OCI-LY1 (cell line): ENCODE measurements around the gene TOR4A.

Source experiments
- H2AFZ ChIP-seq: fragments of 200-600 bp; sonication (generic), shearing (Covaris generic); 2 replicates; pipeline ENCODE4 v1.6.0; 2014; ENCODE audit warnings: antibody characterized with exemption, mild to moderate bottlenecking, low read length
- H3F3A ChIP-seq: fragments of 200-600 bp; sonication (generic), shearing (Covaris generic); 2 replicates; pipeline ENCODE4 v1.6.0; 2014; ENCODE audit warnings: mild to moderate bottlenecking, antibody characterized with exemption, low read length, moderate library complexity; ENCODE audit not compliant: insufficient read depth
- H3K27ac ChIP-seq: fragments of 200-600 bp; sonication (generic); 2 replicates; pipeline ENCODE4 v1.5.1; 2014; ENCODE audit warnings: low read length, mixed run types, mild to moderate bottlenecking, low read depth; ENCODE audit not compliant: poor library complexity, severe bottlenecking
- H3K27me3 ChIP-seq: fragments of 200-600 bp; sonication (generic); 2 replicates; pipeline ENCODE4 v1.6.0; 2014; ENCODE audit warnings: antibody characterized with exemption, mild to moderate bottlenecking, low read length, moderate library complexity; ENCODE audit not compliant: insufficient read depth
- H3K36me3 ChIP-seq: fragments of 200-600 bp; sonication (generic); 2 replicates; pipeline ENCODE4 v1.6.1; 2014; ENCODE audit warnings: mild to moderate bottlenecking, antibody characterized with exemption, low read length, moderate library complexity, mixed read lengths; ENCODE audit not compliant: insufficient read depth
- H3K4me1 ChIP-seq: fragments of 200-600 bp; sonication (generic); 2 replicates; pipeline ENCODE4 v1.5.1; 2014; ENCODE audit warnings: mild to moderate bottlenecking, low read length, moderate library complexity; ENCODE audit not compliant: insufficient read depth, severe bottlenecking
- H3K4me2 ChIP-seq: fragments of 200-600 bp; sonication (generic), shearing (Covaris generic); 2 replicates; pipeline ENCODE4 v1.6.1; 2014; ENCODE audit warnings: low read length
- H3K4me3 ChIP-seq: fragments of 200-600 bp; sonication (generic); 2 replicates; pipeline ENCODE4 v1.5.1; 2014; ENCODE audit warnings: low read length, low read depth, mild to moderate bottlenecking, mixed read lengths; ENCODE audit not compliant: poor library complexity, severe bottlenecking
- H3K79me2 ChIP-seq: fragments of 200-600 bp; shearing (Covaris generic); 2 replicates; pipeline ENCODE4 v1.6.1; 2016; ENCODE audit warnings: mixed run types, low read length, mixed read lengths; ENCODE audit not compliant: insufficient read depth
- H3K9ac ChIP-seq: fragments of 200-600 bp; sonication (generic), shearing (Covaris generic); 2 replicates; pipeline ENCODE4 v1.6.1; 2014; ENCODE audit warnings: mild to moderate bottlenecking, low read length, mixed read lengths
- H3K9me2 ChIP-seq: fragments of 200-600 bp; sonication (generic), shearing (Covaris generic); 2 replicates; pipeline ENCODE4 v1.6.1; 2014; ENCODE audit warnings: low read depth, mild to moderate bottlenecking, low read length, mixed read lengths
- H3K9me3 ChIP-seq: fragments of 200-600 bp; shearing (Covaris generic); 2 replicates; pipeline ENCODE4 v1.6.1; 2014; ENCODE audit warnings: low read length, mixed read lengths
- H4K20me1 ChIP-seq: fragments of 200-600 bp; sonication (generic), shearing (Covaris generic); 2 replicates; pipeline ENCODE4 v1.6.0; 2016; ENCODE audit warnings: mild to moderate bottlenecking, low read length; ENCODE audit not compliant: insufficient read depth
- CTCF ChIP-seq: fragments of 200-600 bp; sonication (generic), shearing (Covaris generic); IDR thresholded peaks from 2 replicates; pipeline ENCODE4 v1.5.1; 2017; ENCODE audit warnings: mild to moderate bottlenecking, antibody characterized with exemption, low read length, moderate library complexity, mixed read lengths
- EZH2 ChIP-seq: fragments of 200-600 bp; sonication (generic), shearing (Covaris generic); IDR thresholded peaks from 2 replicates; pipeline ENCODE4 v1.8.0; 2017; ENCODE audit warnings: borderline replicate concordance, mixed run types, mild to moderate bottlenecking, antibody characterized with exemption, low read length, moderate library complexity, mixed read lengths

TOR4A gene

GRCh38 chr9:137231372-137232039, 46.0 kb upstream of the TOR4A start:
- Histone ChIP-seq H3K79me2 (no peaks in the 10 kb centered on the region), H3K9ac (no peak overlapping the region), H3K4me2 (no peak overlapping the region), H3K27ac (no peak overlapping the region), H4K20me1 (no peaks in the 10 kb centered on the region), H3K27me3 (peaks cover 12% of the 10 kb centered on the region; the same call in 1 of the 2 replicates), H3K4me1 (peaks cover under 1% of the 10 kb centered on the region), H3K36me3 (no peaks in the 10 kb centered on the region), H3K4me3 (no peak overlapping the region), H3K9me2 (no peaks in the 10 kb centered on the region), H3F3A (no peaks in the 10 kb centered on the region), H3K9me3 (no peaks in the 10 kb centered on the region), H2AFZ (no peak overlapping the region)
- TF ChIP-seq CTCF = no peak
- no peak for TF ChIP-seq EZH2

GRCh38 chr9:137232101-137232500, 45.4 kb upstream of the TOR4A start:
- Histone ChIP-seq H3K79me2 (no peaks in the 10 kb centered on the region), H3K27me3 (peaks cover 12% of the 10 kb centered on the region; the same call in 1 of the 2 replicates), H3K4me2 (no peak overlapping the region), H3K9me2 (no peaks in the 10 kb centered on the region), H3K9me3 (no peaks in the 10 kb centered on the region), H3K4me1 (peaks cover 6% of the 10 kb centered on the region), H3K9ac (no peak overlapping the region), H2AFZ (no peak overlapping the region), H3K4me3 (no peak overlapping the region), H3K27ac (no peak overlapping the region), H4K20me1 (no peaks in the 10 kb centered on the region), H3K36me3 (no peaks in the 10 kb centered on the region), H3F3A (no peaks in the 10 kb centered on the region)
- TF ChIP-seq EZH2 (no peak), CTCF (no peak)

- no peak overlapping the region for H3K9ac ChIP-seq
- no peak overlapping the region for H3K4me3 ChIP-seq
- no peaks in the 10 kb centered on the region for H3K9me2 ChIP-seq
- H2AFZ ChIP-seq = no peak overlapping the region
- no peaks in the 10 kb centered on the region for H3K79me2 ChIP-seq
- no peak overlapping the region for H3K4me2 ChIP-seq
- TF ChIP-seq EZH2 (no peak), CTCF (no peak)
- H3F3A ChIP-seq = no peaks in the 10 kb centered on the region
- no peaks in the 10 kb centered on the region for H3K36me3 ChIP-seq
- no peak overlapping the region for H3K27ac ChIP-seq
- H3K9me3 ChIP-seq = no peaks in the 10 kb centered on the region
- H3K4me1 ChIP-seq = peaks cover 8% of the 10 kb centered on the region
- H3K27me3 ChIP-seq = peaks cover 12% of the 10 kb centered on the region; the same call in 1 of the 2 replicates
- no peaks in the 10 kb centered on the region for H4K20me1 ChIP-seq
Measured at GRCh38 chr9:137232510-137232909, 45.0 kb upstream of the TOR4A start.
